DND-41 (cell line): ENCODE measurements around the gene PDIA5.

Source experiments
- EZH2 ChIP-seq: IDR thresholded peaks from 3 replicates; pipeline ENCODE4 v1.6.1; 2012; ENCODE audit warnings: borderline replicate concordance, low read depth, mild to moderate bottlenecking, moderate library complexity, low read length, inconsistent platforms; ENCODE audit not compliant: severe bottlenecking
- TF ChIP-seq, protein P1 (sequence below): IDR thresholded peaks from 2 replicates; pipeline ENCODE4 v1.5.1; 2012; ENCODE audit warnings: borderline replicate concordance, low read length, moderate library complexity, mild to moderate bottlenecking; ENCODE audit not compliant: poor library complexity, severe bottlenecking; ENCODE audit errors: extremely low read depth

DNA sequence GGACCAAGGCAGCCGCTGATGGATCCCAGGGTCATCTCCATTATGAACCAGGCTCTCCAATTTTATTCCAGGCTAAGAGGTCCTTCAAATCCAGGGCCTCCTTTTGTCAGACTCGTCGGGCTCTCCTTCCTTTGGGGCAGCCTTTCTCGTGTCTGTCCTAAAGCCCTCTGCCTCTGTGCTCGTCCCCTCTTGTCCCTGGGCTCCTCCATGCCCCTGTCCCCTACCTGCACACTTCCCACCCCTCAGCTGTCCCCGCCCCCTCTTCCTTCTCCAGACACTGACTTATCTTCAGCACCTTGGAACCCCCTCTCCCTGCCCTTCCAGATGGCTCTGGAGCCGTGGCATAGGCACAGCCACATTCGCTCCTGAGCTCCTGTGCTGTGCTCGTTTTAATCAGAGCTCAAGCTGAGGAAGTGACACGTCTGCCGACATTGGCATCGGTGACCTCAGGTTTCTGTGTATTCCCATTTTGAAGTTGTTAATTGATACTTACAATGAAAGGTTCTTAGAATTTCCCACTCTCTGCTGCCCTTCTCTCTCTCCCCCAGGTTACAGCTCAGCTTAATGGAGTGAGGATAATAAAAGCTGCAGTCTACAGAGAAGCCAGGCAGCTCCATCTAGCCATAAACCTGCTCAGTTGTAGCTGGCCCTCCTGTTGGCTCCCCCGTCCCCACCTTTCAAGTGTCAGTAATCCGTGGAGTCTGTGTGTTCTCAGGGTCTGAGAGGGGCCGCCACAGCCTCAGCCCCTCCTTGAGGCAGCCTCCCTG, 83.8 kb downstream of the PDIA5 start:
- no peak for TF ChIP-seq EZH2
- TF ChIP-seq, protein P1, sequence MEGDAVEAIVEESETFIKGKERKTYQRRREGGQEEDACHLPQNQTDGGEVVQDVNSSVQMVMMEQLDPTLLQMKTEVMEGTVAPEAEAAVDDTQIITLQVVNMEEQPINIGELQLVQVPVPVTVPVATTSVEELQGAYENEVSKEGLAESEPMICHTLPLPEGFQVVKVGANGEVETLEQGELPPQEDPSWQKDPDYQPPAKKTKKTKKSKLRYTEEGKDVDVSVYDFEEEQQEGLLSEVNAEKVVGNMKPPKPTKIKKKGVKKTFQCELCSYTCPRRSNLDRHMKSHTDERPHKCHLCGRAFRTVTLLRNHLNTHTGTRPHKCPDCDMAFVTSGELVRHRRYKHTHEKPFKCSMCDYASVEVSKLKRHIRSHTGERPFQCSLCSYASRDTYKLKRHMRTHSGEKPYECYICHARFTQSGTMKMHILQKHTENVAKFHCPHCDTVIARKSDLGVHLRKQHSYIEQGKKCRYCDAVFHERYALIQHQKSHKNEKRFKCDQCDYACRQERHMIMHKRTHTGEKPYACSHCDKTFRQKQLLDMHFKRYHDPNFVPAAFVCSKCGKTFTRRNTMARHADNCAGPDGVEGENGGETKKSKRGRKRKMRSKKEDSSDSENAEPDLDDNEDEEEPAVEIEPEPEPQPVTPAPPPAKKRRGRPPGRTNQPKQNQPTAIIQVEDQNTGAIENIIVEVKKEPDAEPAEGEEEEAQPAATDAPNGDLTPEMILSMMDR = no peak
